K562 (cell line): ENCODE data around the gene STX3. TPM values are rescaled to one million over a fixed set of nuclear protein-coding genes. Genes with fewer than 3 reads are reported as not detected.
A peak's percentile ranks its signal among the peaks of the same experiment; 100 is the strongest.

Experiments
- ARID1B ChIP-seq: fragments of 450-650 bp; IDR thresholded peaks from 2 replicates; pipeline ENCODE4 v1.6.1; 2016; ENCODE audit warnings: antibody characterized with exemption, mild to moderate bottlenecking, inconsistent platforms
- CBX5 ChIP-seq: IDR thresholded peaks from 2 replicates; pipeline ENCODE4 v1.6.1; 2014; ENCODE audit warnings: low read depth, borderline replicate concordance
- CEBPZ ChIP-seq: fragments of 150-350 bp; IDR thresholded peaks from 2 replicates; pipeline ENCODE4 v1.6.1; 2014; ENCODE audit warnings: low read depth, mild to moderate bottlenecking, low read length, borderline replicate concordance
- FOS ChIP-seq: IDR thresholded peaks from 3 replicates; pipeline ENCODE4 v1.6.1; 2011; ENCODE audit not compliant: insufficient read length; ENCODE audit errors: extremely low read depth
- FOXJ3 ChIP-seq: sonication (generic); formaldehyde crosslinking; IDR thresholded peaks from 2 replicates; pipeline ENCODE4 v1.4.0; 2020; ENCODE audit warnings: mild to moderate bottlenecking, missing genetic modification reagents
- MNT ChIP-seq, 2 experiments: fragments of 450-650 bp; conservative IDR thresholded peaks; 2 replicates each; pipeline ENCODE4 v1.6.1; 2017; ENCODE audit warnings: mild to moderate bottlenecking in 2 of 2, moderate library complexity in 2 of 2
- NUFIP1 ChIP-seq: fragments of 450-650 bp; IDR thresholded peaks from 2 replicates; pipeline ENCODE4 v1.6.1; 2018; ENCODE audit not compliant: partially characterized antibody
- OTX1 ChIP-seq: fragments of 450-650 bp; formaldehyde crosslinking; IDR thresholded peaks from 2 replicates; pipeline ENCODE4 v1.4.0; 2022; ENCODE audit warnings: mild to moderate bottlenecking
- PHF8 ChIP-seq: fragments of 200-600 bp; sonication (generic); IDR thresholded peaks from 2 replicates; pipeline ENCODE4 v1.6.1; 2012; ENCODE audit warnings: mixed run types, mild to moderate bottlenecking, inconsistent platforms, low read length, moderate library complexity, borderline replicate concordance
- PKNOX1 ChIP-seq: fragments of 450-650 bp; IDR thresholded peaks from 2 replicates; pipeline ENCODE4 v1.6.1; 2016
- POLR2A ChIP-seq: fragments of 450-650 bp; conservative IDR thresholded peaks from 2 replicates; pipeline ENCODE4 v1.6.1; 2016
- RB1 ChIP-seq: fragments of 450-650 bp; IDR thresholded peaks from 2 replicates; pipeline ENCODE4 v1.6.1; 2017; ENCODE audit warnings: low read depth, mild to moderate bottlenecking
- SAFB2 ChIP-seq: fragments of 200-400 bp; formaldehyde crosslinking; IDR thresholded peaks from 2 replicates; pipeline ENCODE4 v1.6.1; 2018; ENCODE audit warnings: borderline replicate concordance, low read length, low read depth, moderate library complexity; ENCODE audit not compliant: severe bottlenecking
- SIX5 ChIP-seq, 2 experiments: IDR thresholded peaks; 2 replicates each; pipeline ENCODE4 v1.6.1; 2011; ENCODE audit warnings: low read length in 2 of 2, borderline replicate concordance in 1 of 2, low read depth in 1 of 2, mild to moderate bottlenecking in 1 of 2, moderate library complexity in 1 of 2; ENCODE audit not compliant: insufficient read depth in 1 of 2
- TBL1XR1 ChIP-seq, 2 experiments: IDR thresholded peaks; 2 replicates each; pipeline ENCODE4 v1.6.1; 2012; ENCODE audit warnings: improper control_type of control experiment in 2 of 2, low read length in 2 of 2, mild to moderate bottlenecking in 1 of 2
- TSC22D4 ChIP-seq: fragments of 450-650 bp; IDR thresholded peaks from 2 replicates; pipeline ENCODE4 v1.6.1; 2016; ENCODE audit warnings: missing genetic modification characterization, missing biosample characterization, control low read depth
- ZBTB26 ChIP-seq: fragments of 450-650 bp; formaldehyde crosslinking; IDR thresholded peaks from 2 replicates; pipeline ENCODE4 v1.4.0; 2022; ENCODE audit warnings: missing genetic modification characterization
- ZNF165 ChIP-seq: fragments of 250-450 bp; sonication (Bioruptor Pico); IDR thresholded peaks from 2 replicates; pipeline ENCODE4 v1.4.0; 2020; ENCODE audit warnings: borderline replicate concordance
- ZNF24 ChIP-seq: fragments of 450-650 bp; IDR thresholded peaks from 2 replicates; pipeline ENCODE4 v1.6.1; 2016
- ZNF584 ChIP-seq: fragments of 200-800 bp; sonication (Bioruptor generic); IDR thresholded peaks from 2 replicates; pipeline ENCODE4 v1.6.1; 2016; ENCODE audit warnings: low read depth, mild to moderate bottlenecking, missing genetic modification characterization, missing compliant biosample characterization
- ZNF79 ChIP-seq: fragments of 250-450 bp; sonication (Bioruptor Pico); IDR thresholded peaks from 2 replicates; pipeline ENCODE4 v1.4.0; 2020; ENCODE audit warnings: low read depth, mild to moderate bottlenecking, moderate library complexity
- polyA plus RNA-seq, 8 experiments: library from polyadenylated mRNA; depleted of rRNA in 4 of 8; stranded (reverse) in 5 of 8; unstranded in 3 of 8; fragments of >200 nt; fragmentation: Nextera tagmentation in 2 of 8; fragmentation: Illumina TruSeq in 1 of 8; extraction: Ambion mirVana in 2 of 8; extraction: Trizol in 1 of 8; gene quantifications; 2 replicates each; pipeline versions ENCODE4 v1.2.1 to v1.2.3, GENCODE V29; 2011 to 2014; ENCODE audit warnings: inconsistent platforms in 1 of 8, missing spikeins in 1 of 8
- total RNA-seq, 7 experiments: library from RNA; depleted of rRNA in 6 of 7; stranded (reverse); fragments of >200 nt in 6 of 7; fragmentation: Illumina TruSeq in 2 of 7; extraction: Trizol in 2 of 7; gene quantifications; 2 replicates each; pipeline versions ENCODE4 v1.2.1 to v1.2.3, GENCODE V29; 2011 to 2021; ENCODE audit warnings: low replicate concordance in 1 of 7

Gene STX3
- total and polyA plus RNA-seq, 9 of the 15 experiments (the other 6 are each of a cell fraction or from before 2014, with no cell fraction given) = 12.0 to 91.6 (median 48.7) TPM

- TF ChIP-seq ZNF79 (no peak), ZBTB26 (CRISPR knock-in tag) (no peak), CEBPZ (no peak), FOXJ3 (CRISPR knock-in tag) (no peak), ZNF584 (CRISPR knock-in tag) (0 out of 2 replicates have a peak, but pooled peaks have one; percentile 33), TSC22D4 (tag) (no peak), TBL1XR1 (IDR thresholded peaks at IDR 0.05; ENCODE audit: low read length in 2 of 2) (no peak), ARID1B (peak; percentile 72), OTX1 (CRISPR knock-in tag) (no peak), SIX5 (IDR thresholded peaks at IDR 0.05; ENCODE audit: borderline replicate concordance in 1 of 2, insufficient read depth in 1 of 2, low read depth in 1 of 2, low read length in 2 of 2) (no peak), POLR2A (no peak), MNT (conservative IDR thresholded peaks at IDR 0.05) (no peak), RB1 (no peak), NUFIP1 (no peak), SAFB2 (no peak), ZNF165 (CRISPR knock-in tag) (no peak), ZNF24 (no peak), FOS (no peak), PKNOX1 (peak; percentile 28; the same call in 1 of the 2 replicates), PHF8 (no peak), CBX5 (no peak)
These were observed 39.1 kb upstream of the STX3 start (continued) for GRCh38 chr11:59716051-59716450.
